ENCODE data around the gene YIPF3. TPM values are rescaled to one million over a fixed set of nuclear protein-coding genes. Genes with fewer than 3 reads are reported as not detected.

The YIPF3 gene
- total RNA-seq, 1 experiment from 2014 or later: 81.8 TPM

DNA sequence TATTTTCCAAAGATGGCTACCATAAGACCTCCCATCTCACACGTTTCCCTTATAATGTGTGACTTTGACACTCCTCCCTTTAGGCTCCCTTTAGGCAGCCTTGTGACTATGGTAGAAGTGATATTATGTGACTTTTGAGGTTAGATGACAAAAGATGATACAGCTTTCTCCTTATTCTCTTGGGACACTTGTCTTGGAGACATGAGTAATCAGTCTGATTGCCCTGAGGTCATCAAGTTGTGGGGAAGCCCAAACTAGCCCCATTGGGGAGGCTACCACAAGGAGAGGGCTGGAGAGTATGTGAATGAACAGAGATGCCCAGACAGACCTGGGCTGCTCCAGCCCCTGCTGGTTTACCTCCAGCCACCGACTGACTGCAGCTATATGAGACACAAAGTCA, 50.8 kb downstream of the YIPF3 start:
- in situ Hi-C loops (cut with HindIII; ENCODE audit: low pct_unique_long_range_greater_than_20kb, low sequenced_read_pairs): no loop called here
- Histone ChIP-seq H3K27ac (ENCODE audit: low read length) (no peak overlapping the region), H3K4me3 (ENCODE audit: low read depth in 2 of 2, low read length in 2 of 2) (no peak overlapping the region), H3K27me3 (ENCODE audit: control insufficient read depth, insufficient read depth, low read length) (no peaks in the 10 kb centered on the region), H3K4me1 (ENCODE audit: control insufficient read depth, insufficient read depth, low read length) (no peaks in the 10 kb centered on the region), H3K36me3 (ENCODE audit: control insufficient read depth, insufficient read depth, low read length) (no peaks in the 10 kb centered on the region), H3K9me3 (ENCODE audit: control insufficient read depth, insufficient read depth, low read depth, low read length) (no peaks in the 10 kb centered on the region)
- TF ChIP-seq, protein P1, sequence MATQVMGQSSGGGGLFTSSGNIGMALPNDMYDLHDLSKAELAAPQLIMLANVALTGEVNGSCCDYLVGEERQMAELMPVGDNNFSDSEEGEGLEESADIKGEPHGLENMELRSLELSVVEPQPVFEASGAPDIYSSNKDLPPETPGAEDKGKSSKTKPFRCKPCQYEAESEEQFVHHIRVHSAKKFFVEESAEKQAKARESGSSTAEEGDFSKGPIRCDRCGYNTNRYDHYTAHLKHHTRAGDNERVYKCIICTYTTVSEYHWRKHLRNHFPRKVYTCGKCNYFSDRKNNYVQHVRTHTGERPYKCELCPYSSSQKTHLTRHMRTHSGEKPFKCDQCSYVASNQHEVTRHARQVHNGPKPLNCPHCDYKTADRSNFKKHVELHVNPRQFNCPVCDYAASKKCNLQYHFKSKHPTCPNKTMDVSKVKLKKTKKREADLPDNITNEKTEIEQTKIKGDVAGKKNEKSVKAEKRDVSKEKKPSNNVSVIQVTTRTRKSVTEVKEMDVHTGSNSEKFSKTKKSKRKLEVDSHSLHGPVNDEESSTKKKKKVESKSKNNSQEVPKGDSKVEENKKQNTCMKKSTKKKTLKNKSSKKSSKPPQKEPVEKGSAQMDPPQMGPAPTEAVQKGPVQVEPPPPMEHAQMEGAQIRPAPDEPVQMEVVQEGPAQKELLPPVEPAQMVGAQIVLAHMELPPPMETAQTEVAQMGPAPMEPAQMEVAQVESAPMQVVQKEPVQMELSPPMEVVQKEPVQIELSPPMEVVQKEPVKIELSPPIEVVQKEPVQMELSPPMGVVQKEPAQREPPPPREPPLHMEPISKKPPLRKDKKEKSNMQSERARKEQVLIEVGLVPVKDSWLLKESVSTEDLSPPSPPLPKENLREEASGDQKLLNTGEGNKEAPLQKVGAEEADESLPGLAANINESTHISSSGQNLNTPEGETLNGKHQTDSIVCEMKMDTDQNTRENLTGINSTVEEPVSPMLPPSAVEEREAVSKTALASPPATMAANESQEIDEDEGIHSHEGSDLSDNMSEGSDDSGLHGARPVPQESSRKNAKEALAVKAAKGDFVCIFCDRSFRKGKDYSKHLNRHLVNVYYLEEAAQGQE (IDR thresholded peaks at IDR 0.05; ENCODE audit: insufficient read depth in 1 of 2, low read depth in 2 of 2, low read length in 1 of 2): no peak
- TF ChIP-seq, protein P2, sequence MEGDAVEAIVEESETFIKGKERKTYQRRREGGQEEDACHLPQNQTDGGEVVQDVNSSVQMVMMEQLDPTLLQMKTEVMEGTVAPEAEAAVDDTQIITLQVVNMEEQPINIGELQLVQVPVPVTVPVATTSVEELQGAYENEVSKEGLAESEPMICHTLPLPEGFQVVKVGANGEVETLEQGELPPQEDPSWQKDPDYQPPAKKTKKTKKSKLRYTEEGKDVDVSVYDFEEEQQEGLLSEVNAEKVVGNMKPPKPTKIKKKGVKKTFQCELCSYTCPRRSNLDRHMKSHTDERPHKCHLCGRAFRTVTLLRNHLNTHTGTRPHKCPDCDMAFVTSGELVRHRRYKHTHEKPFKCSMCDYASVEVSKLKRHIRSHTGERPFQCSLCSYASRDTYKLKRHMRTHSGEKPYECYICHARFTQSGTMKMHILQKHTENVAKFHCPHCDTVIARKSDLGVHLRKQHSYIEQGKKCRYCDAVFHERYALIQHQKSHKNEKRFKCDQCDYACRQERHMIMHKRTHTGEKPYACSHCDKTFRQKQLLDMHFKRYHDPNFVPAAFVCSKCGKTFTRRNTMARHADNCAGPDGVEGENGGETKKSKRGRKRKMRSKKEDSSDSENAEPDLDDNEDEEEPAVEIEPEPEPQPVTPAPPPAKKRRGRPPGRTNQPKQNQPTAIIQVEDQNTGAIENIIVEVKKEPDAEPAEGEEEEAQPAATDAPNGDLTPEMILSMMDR (IDR thresholded peaks at IDR 0.05): no peak
- TF ChIP-seq SIN3A (IDR thresholded peaks at IDR 0.05; ENCODE audit: borderline replicate concordance, insufficient read depth, low read depth, low read length) (no peak), POLR2AphosphoS5 (IDR thresholded peaks at IDR 0.05; ENCODE audit: low read depth, low read length) (no peak), TCF7L2 (IDR thresholded peaks at IDR 0.05; ENCODE audit: low read depth, low read length) (no peak)
- ATAC-seq (no peak), DNase-seq (ENCODE audit: low read depth, low spot score) (no peak)
- POLR2A ChIA-PET: interaction anchor here (1.1 kb wide), 1 partner anchor 8 kb away, joined by 3 read pairs; no protein-coding TSS in a partner anchor
- intact Hi-C loops (cut with micrococcal nuclease; ENCODE audit: unreplicated experiment): no loop called here
- CTCF ChIA-PET: interaction anchor here (0.6 kb wide), 1 partner anchor 11 kb away, joined by 4 read pairs; the partner anchor contains the start of gene TJAP1
- BruUV-seq (replicated peaks): no TSS peak

DNA sequence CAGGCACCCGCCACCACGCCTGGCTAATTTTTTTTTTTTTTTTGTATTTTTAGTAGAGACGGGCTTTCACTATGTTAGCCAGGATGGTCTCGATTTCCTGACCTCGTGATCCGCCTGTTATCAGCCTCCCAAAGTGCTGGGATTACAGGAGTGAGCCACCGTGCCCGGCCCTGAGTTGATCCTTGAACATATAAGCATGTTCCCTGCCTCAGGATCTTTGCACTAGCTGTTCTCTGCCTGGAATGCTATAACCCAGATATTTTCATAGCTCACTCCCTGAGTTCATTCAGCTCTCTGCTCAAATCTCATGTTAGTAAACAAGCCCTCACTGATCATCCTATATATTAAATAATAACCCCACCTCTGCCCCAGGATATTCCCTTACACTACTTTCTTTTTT, 52.4 kb downstream of the YIPF3 start:
- Histone ChIP-seq H3K27ac (ENCODE audit: low read length) (no peak overlapping the region), H3K4me1 (ENCODE audit: control insufficient read depth, insufficient read depth, low read length) (no peaks in the 10 kb centered on the region), H3K9me3 (ENCODE audit: control insufficient read depth, insufficient read depth, low read depth, low read length) (0 out of 2 replicates have a peak, but pooled peaks cover 5% of the 10 kb centered on the region), H3K36me3 (ENCODE audit: control insufficient read depth, insufficient read depth, low read length) (no peaks in the 10 kb centered on the region), H3K4me3 (ENCODE audit: low read depth in 2 of 2, low read length in 2 of 2) (no peak overlapping the region), H3K27me3 (ENCODE audit: control insufficient read depth, insufficient read depth, low read length) (no peaks in the 10 kb centered on the region)
- TF ChIP-seq, protein P1 (IDR thresholded peaks at IDR 0.05; ENCODE audit: insufficient read depth in 1 of 2, low read depth in 2 of 2, low read length in 1 of 2): no peak
- TF ChIP-seq POLR2AphosphoS5 (IDR thresholded peaks at IDR 0.05; ENCODE audit: low read depth, low read length) (no peak), SIN3A (IDR thresholded peaks at IDR 0.05; ENCODE audit: borderline replicate concordance, insufficient read depth, low read depth, low read length) (no peak), TCF7L2 (IDR thresholded peaks at IDR 0.05; ENCODE audit: low read depth, low read length) (no peak)
- no peak for DNase-seq (ENCODE audit: low read depth, low spot score)
- ChIA-PET POLR2A (interaction anchor here (0.6 kb wide), 1 partner anchor 26 kb away, joined by 3 read pairs; no protein-coding TSS in a partner anchor), CTCF (interaction anchor here (0.6 kb wide), 2 partner anchors 9 to 34 kb away, joined by 4 to 5 read pairs; partner anchors contain the start of gene DLK2)
- no TSS peak for BruUV-seq (replicated peaks)
- no peak for ATAC-seq
- intact Hi-C loops (cut with micrococcal nuclease; ENCODE audit: unreplicated experiment) (no loop called here), in situ Hi-C loops (cut with HindIII; ENCODE audit: low pct_unique_long_range_greater_than_20kb, low sequenced_read_pairs) (no loop called here)
